ENCODE measurements around the gene PTBP3. TPM values are rescaled to one million over a fixed set of nuclear protein-coding genes. Genes with fewer than 3 reads are reported as not detected.

Gene PTBP3
- total and polyA plus RNA-seq, 2 of the 13 experiments (the other 11 are each of a cell fraction or from before 2014, with no cell fraction given) = 52.8 to 61.1 TPM

GRCh38 chr9:112332977-112333638 is at the start of gene PTBP3 (continued):
- TF ChIP-seq NFATC3 (CRISPR knock-in tag; IDR thresholded peaks at IDR 0.05) (peak; percentile 53; the same call in 1 of the 2 replicates), ZNF205 (CRISPR knock-in tag; IDR thresholded peaks at IDR 0.05) (no peak), ISL2 (CRISPR knock-in tag; IDR thresholded peaks at IDR 0.05) (peak; percentile 82), ZNF143 (CRISPR knock-in tag; IDR thresholded peaks at IDR 0.05) (peak; percentile 39; the same call in 1 of the 2 replicates), ZNF567 (CRISPR knock-in tag; IDR thresholded peaks at IDR 0.05; ENCODE audit: borderline replicate concordance) (no peak), ZNF331 (CRISPR knock-in tag; IDR thresholded peaks at IDR 0.05) (no peak), RNF219 (CRISPR knock-in tag; IDR thresholded peaks at IDR 0.05) (no peak), ZNF878 (CRISPR knock-in tag; IDR thresholded peaks at IDR 0.05) (no peak; the same call in 1 of the 2 replicates), ZBTB42 (CRISPR knock-in tag; IDR thresholded peaks at IDR 0.05) (0 out of 2 replicates have a peak, but pooled peaks have one; percentile 33), CEBPB (IDR thresholded peaks at IDR 0.05; ENCODE audit: borderline replicate concordance, low read depth, low read length) (no peak), FOXM1 (CRISPR knock-in tag; IDR thresholded peaks at IDR 0.05) (no peak), POLR2AphosphoS5 (IDR thresholded peaks at IDR 0.05; ENCODE audit: low read depth, low read length) (peak; percentile 63), ZNF770 (CRISPR knock-in tag; IDR thresholded peaks at IDR 0.05) (peak; percentile 79), HNF4G (IDR thresholded peaks at IDR 0.05; ENCODE audit: borderline replicate concordance, low read depth, low read length) (no peak), HNF4G (CRISPR knock-in tag; IDR thresholded peaks at IDR 0.05; ENCODE audit: borderline replicate concordance, low read depth) (no peak), MYPOP (CRISPR knock-in tag; IDR thresholded peaks at IDR 0.05) (peak; percentile 78), FOXA1 (IDR thresholded peaks at IDR 0.05) (no peak), FOXA1 (CRISPR knock-in tag; IDR thresholded peaks at IDR 0.05) (peak; percentile 85), RFXANK (CRISPR knock-in tag; IDR thresholded peaks at IDR 0.05) (no peak; the same call in 1 of the 2 replicates), FOXP1 (IDR thresholded peaks at IDR 0.05) (no peak), FOXP1 (CRISPR knock-in tag; IDR thresholded peaks at IDR 0.05) (peak; percentile 77), ATF4 (CRISPR knock-in tag; IDR thresholded peaks at IDR 0.05) (peak in 1 of 2 experiments; percentile 68; a peak in 1 of 4 replicates), CCDC6 (CRISPR knock-in tag; IDR thresholded peaks at IDR 0.05) (peak; percentile 51; the same call in 1 of the 2 replicates), ATF1 (CRISPR knock-in tag; IDR thresholded peaks at IDR 0.05) (no peak), ZNF251 (CRISPR knock-in tag; IDR thresholded peaks at IDR 0.05) (no peak), SP5 (CRISPR knock-in tag; IDR thresholded peaks at IDR 0.05; ENCODE audit: borderline replicate concordance, low read depth) (peak; percentile 68), ZFYVE20 (CRISPR knock-in tag; IDR thresholded peaks at IDR 0.05; ENCODE audit: borderline replicate concordance, low read depth) (0 out of 2 replicates have a peak, but pooled peaks have one; percentile 29)
